ENCODE results near the gene CDSN. TPM values are rescaled to one million over a fixed set of nuclear protein-coding genes. Genes with fewer than 3 reads are reported as not detected.

CDSN gene
- total and polyA plus RNA-seq, 2 of the 8 experiments (the other 6 are each of a cell fraction or from before 2014, with no cell fraction given) = not detected

DNA sequence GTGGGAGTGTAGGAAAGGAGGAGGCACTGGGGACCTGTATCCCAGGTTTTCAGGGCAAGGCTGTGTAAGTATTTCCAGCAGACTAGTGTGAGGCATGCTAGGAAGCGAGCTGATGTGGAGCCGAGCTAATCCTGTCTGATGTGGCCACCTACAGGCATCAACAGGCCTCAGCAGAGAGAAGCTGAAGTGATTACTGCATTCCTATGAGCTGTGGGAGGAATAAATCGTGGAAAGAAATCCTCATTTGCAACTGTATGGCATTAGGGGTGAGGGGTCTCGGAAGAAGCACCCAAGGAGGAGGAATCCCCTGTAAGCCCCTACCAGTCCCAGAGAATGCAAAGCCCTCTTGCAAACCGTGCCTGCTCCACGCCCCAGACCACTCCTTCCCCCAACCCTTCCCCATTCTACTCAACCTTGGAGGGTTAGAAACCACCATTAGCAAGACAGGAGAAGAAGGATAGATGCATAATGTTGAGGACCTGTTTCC is 49.5 kb downstream of the CDSN start (continued):
- TF ChIP-seq SRF (IDR thresholded peaks at IDR 0.05; ENCODE audit: low read depth, low read length) (no peak), MAFK (IDR thresholded peaks at IDR 0.05; ENCODE audit: low read depth, low read length) (no peak), NANOG (IDR thresholded peaks at IDR 0.05; ENCODE audit: insufficient read depth, low read depth, low read length, poor library complexity, severe bottlenecking) (no peak), HDAC2 (IDR thresholded peaks at IDR 0.05; ENCODE audit: borderline replicate concordance in 1 of 2, low read depth in 2 of 2, low read length in 2 of 2) (peak in 1 of 2 experiments; percentile 42; a peak in 1 of 4 replicates), CREB1 (IDR thresholded peaks at IDR 0.05) (0 out of 2 replicates have a peak, but pooled peaks have one; percentile 15), RFX5 (IDR thresholded peaks at IDR 0.05; ENCODE audit: borderline replicate concordance, low read depth, low read length) (no peak), RXRA (IDR thresholded peaks at IDR 0.05; ENCODE audit: insufficient read depth, low read depth, low read length) (no peak), SP4 (IDR thresholded peaks at IDR 0.05; ENCODE audit: low read length) (no peak), EZH2 (IDR thresholded peaks at IDR 0.05; ENCODE audit: low read depth, low read length, severe bottlenecking) (no peak), RBBP5 (IDR thresholded peaks at IDR 0.05; ENCODE audit: borderline replicate concordance, low read depth, low read length) (no peak), POLR2AphosphoS5 (IDR thresholded peaks at IDR 0.05; ENCODE audit: low read depth, low read length) (no peak), FOSL1 (IDR thresholded peaks at IDR 0.05; ENCODE audit: insufficient read depth, low read depth, low read length) (no peak), JUND (IDR thresholded peaks at IDR 0.05; ENCODE audit: low read length) (no peak), PHF8 (conservative IDR thresholded peaks at IDR 0.05; ENCODE audit: low read depth, low read length) (no peak), EGR1 (IDR thresholded peaks at IDR 0.05; ENCODE audit: borderline replicate concordance, low read depth, low read length) (0 out of 2 replicates have a peak, but pooled peaks have one; percentile 6), NRF1 (IDR thresholded peaks at IDR 0.05; ENCODE audit: low read depth, low read length) (no peak), BCL11A (IDR thresholded peaks at IDR 0.05; ENCODE audit: low read depth in 2 of 2, low read length in 2 of 2) (no peak)
- TF ChIP-seq, protein P1, sequence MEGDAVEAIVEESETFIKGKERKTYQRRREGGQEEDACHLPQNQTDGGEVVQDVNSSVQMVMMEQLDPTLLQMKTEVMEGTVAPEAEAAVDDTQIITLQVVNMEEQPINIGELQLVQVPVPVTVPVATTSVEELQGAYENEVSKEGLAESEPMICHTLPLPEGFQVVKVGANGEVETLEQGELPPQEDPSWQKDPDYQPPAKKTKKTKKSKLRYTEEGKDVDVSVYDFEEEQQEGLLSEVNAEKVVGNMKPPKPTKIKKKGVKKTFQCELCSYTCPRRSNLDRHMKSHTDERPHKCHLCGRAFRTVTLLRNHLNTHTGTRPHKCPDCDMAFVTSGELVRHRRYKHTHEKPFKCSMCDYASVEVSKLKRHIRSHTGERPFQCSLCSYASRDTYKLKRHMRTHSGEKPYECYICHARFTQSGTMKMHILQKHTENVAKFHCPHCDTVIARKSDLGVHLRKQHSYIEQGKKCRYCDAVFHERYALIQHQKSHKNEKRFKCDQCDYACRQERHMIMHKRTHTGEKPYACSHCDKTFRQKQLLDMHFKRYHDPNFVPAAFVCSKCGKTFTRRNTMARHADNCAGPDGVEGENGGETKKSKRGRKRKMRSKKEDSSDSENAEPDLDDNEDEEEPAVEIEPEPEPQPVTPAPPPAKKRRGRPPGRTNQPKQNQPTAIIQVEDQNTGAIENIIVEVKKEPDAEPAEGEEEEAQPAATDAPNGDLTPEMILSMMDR (IDR thresholded peaks at IDR 0.05; ENCODE audit: control extremely low read depth in 1 of 3, insufficient read depth in 1 of 3, low read depth in 1 of 3, low read length in 3 of 3) = peak; percentile 63 to 87 (median 83)
- TF ChIP-seq, protein P2, sequence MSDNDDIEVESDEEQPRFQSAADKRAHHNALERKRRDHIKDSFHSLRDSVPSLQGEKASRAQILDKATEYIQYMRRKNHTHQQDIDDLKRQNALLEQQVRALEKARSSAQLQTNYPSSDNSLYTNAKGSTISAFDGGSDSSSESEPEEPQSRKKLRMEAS (IDR thresholded peaks at IDR 0.05) = no peak
- TF ChIP-seq, protein P3, sequence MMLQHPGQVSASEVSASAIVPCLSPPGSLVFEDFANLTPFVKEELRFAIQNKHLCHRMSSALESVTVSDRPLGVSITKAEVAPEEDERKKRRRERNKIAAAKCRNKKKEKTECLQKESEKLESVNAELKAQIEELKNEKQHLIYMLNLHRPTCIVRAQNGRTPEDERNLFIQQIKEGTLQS (IDR thresholded peaks at IDR 0.05; ENCODE audit: insufficient read depth, low read depth, low read length) = no peak
- TF ChIP-seq, protein P4, sequence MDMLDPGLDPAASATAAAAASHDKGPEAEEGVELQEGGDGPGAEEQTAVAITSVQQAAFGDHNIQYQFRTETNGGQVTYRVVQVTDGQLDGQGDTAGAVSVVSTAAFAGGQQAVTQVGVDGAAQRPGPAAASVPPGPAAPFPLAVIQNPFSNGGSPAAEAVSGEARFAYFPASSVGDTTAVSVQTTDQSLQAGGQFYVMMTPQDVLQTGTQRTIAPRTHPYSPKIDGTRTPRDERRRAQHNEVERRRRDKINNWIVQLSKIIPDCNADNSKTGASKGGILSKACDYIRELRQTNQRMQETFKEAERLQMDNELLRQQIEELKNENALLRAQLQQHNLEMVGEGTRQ (IDR thresholded peaks at IDR 0.05; ENCODE audit: low read length) = no peak

All from H1 (cell line).